H1 (cell line): ENCODE data around the gene PAGE1.

Experiments
- CEBPB ChIP-seq: IDR thresholded peaks from 2 replicates; pipeline ENCODE4 v1.6.1; 2012; ENCODE audit warnings: low read depth, low read length
- CHD2 ChIP-seq: IDR thresholded peaks from 2 replicates; pipeline ENCODE4 v1.6.1; 2012; ENCODE audit warnings: low read length, improper control_type of control experiment
- CREB1 ChIP-seq: IDR thresholded peaks from 2 replicates; pipeline ENCODE4 v1.6.1; 2012; ENCODE audit warnings: inconsistent platforms
- CTCF ChIP-seq, 3 experiments: IDR thresholded peaks; 1 replicate in 2 of 3; 2 replicates in 1 of 3; pipeline versions ENCODE4 v1.5.1 to v1.6.1; 2011; ENCODE audit warnings: low read length in 3 of 3, mild to moderate bottlenecking in 3 of 3, inconsistent platforms in 2 of 3, low read depth in 1 of 3, moderate library complexity in 1 of 3; ENCODE audit not compliant: insufficient read depth in 1 of 3; ENCODE audit errors: control extremely low read depth in 1 of 3
- EZH2 ChIP-seq: fragments of 200-600 bp; sonication (generic); IDR thresholded peaks from 2 replicates; pipeline ENCODE4 v1.7.1; 2012; ENCODE audit warnings: low read depth, mild to moderate bottlenecking, moderate library complexity, low read length, inconsistent platforms; ENCODE audit not compliant: severe bottlenecking
- GABPA ChIP-seq: IDR thresholded peaks from 2 replicates; pipeline ENCODE4 v1.6.1; 2011; ENCODE audit warnings: mild to moderate bottlenecking, low read length, moderate library complexity, borderline replicate concordance; ENCODE audit not compliant: insufficient read depth
- JUND ChIP-seq: IDR thresholded peaks from 2 replicates; pipeline ENCODE4 v1.6.1; 2011; ENCODE audit warnings: mild to moderate bottlenecking, improper control_type of control experiment, low read length
- KDM5A ChIP-seq: fragments of 200-600 bp; IDR thresholded peaks from 2 replicates; pipeline ENCODE4 v1.7.1; 2012; ENCODE audit warnings: mild to moderate bottlenecking, low read length, inconsistent platforms, mixed read lengths
- PHF8 ChIP-seq: fragments of 200-600 bp; sonication (generic); conservative IDR thresholded peaks from 2 replicates; pipeline ENCODE4 v1.7.1; 2012; ENCODE audit warnings: low read depth, mild to moderate bottlenecking, inconsistent platforms, low read length, moderate library complexity
- POLR2AphosphoS5 ChIP-seq: IDR thresholded peaks from 2 replicates; pipeline ENCODE4 v1.6.1; 2011; ENCODE audit warnings: low read depth, low read length
- RAD21 ChIP-seq, 2 experiments: IDR thresholded peaks in 1 of 2; conservative IDR thresholded peaks in 1 of 2; 2 replicates each; pipeline ENCODE4 v1.6.1; 2011; ENCODE audit warnings: low read depth in 2 of 2, low read length in 2 of 2, improper control_type of control experiment in 1 of 2, inconsistent platforms in 1 of 2, mild to moderate bottlenecking in 1 of 2, moderate library complexity in 1 of 2
- RNF2 ChIP-seq: fragments of 200-900, 300-1000 bp; sonication (generic); IDR thresholded peaks from 2 replicates; pipeline ENCODE4 v1.7.1; 2016; ENCODE audit warnings: borderline replicate concordance, low read depth, mild to moderate bottlenecking, antibody characterized with exemption, low read length; ENCODE audit not compliant: poor library complexity, severe bottlenecking; ENCODE audit errors: missing control alignments
- RXRA ChIP-seq: IDR thresholded peaks from 2 replicates; pipeline ENCODE4 v1.6.1; 2011; ENCODE audit warnings: low read depth, mild to moderate bottlenecking, low read length, moderate library complexity; ENCODE audit not compliant: insufficient read depth
- TBP ChIP-seq: IDR thresholded peaks from 2 replicates; pipeline ENCODE4 v1.6.1; 2011; ENCODE audit warnings: low read depth, low read length, improper control_type of control experiment

GRCh38 chrX:49710744-49711319 lies 15.0 kb upstream of the PAGE1 start:
- TF ChIP-seq CEBPB (no peak), CTCF (IDR thresholded peaks at IDR 0.05; ENCODE audit: control extremely low read depth in 1 of 3, insufficient read depth in 1 of 3, low read depth in 1 of 3, low read length in 3 of 3) (peak in 1 of 3 experiments; percentile 3; a peak in 1 of 4 replicates), CHD2 (no peak), RXRA (no peak), EZH2 (no peak), PHF8 (no peak), POLR2AphosphoS5 (no peak), CREB1 (no peak), KDM5A (no peak), GABPA (no peak), RNF2 (no peak), JUND (no peak), RAD21 (IDR thresholded peaks at IDR 0.05 in 1 of 2, conservative IDR thresholded peaks at IDR 0.05 in 1 of 2; ENCODE audit: low read depth in 2 of 2, low read length in 2 of 2) (0 out of 4 replicates have a peak, but pooled peaks of 1 of the 2 experiments have one; percentile 6), TBP (no peak)
